B cell (primary cell): Measurements from ENCODE around the gene CMIP. TPM values are rescaled to one million over a fixed set of nuclear protein-coding genes. Genes with fewer than 3 reads are reported as not detected.
A peak's percentile ranks its signal among the peaks of the same experiment; 100 is the strongest.

Experiments
- ATAC-seq: fragments of 200-7000 bp; cut with Tn5 transposase; one replicate; pipeline ENCODE4 v1.10.0; 2021; ENCODE audit warnings: low read depth, mild to moderate bottlenecking, moderate number of reproducible peaks, moderate library complexity
- CTCF ChIA-PET: fragments of 350-600 bp; sonication (Branson Sonifier 250); formaldehyde crosslinking; loops from one replicate; lab custom pipeline; 2021; ENCODE audit warnings: antibody characterized with exemption, inconsistent platforms; lab: Charles Lee
- POLR2A ChIA-PET: fragments of 350-600 bp; sonication (Branson Sonifier 250); formaldehyde crosslinking; loops from one replicate; lab custom pipeline; 2021; ENCODE audit warnings: antibody characterized with exemption; lab: Charles Lee
- DNase-seq: peaks from one replicate; pipeline ENCODE4 v3.0.0; 2013
- H2AFZ ChIP-seq: 2 replicates; pipeline ENCODE4 v1.6.1; 2012; ENCODE audit warnings: mild to moderate bottlenecking, low read depth, low read length; ENCODE audit not compliant: insufficient read depth, poor library complexity, severe bottlenecking
- H3K27ac ChIP-seq, 2 donors: 1 replicate in 1 of 2; 2 replicates in 1 of 2; pipeline ENCODE4 v1.5.1; 2012 to 2013; ENCODE audit warnings: low read length in 2 of 2, mild to moderate bottlenecking in 2 of 2, moderate library complexity in 1 of 2
- H3K27me3 ChIP-seq, 4 experiments: fragments of 200-600 bp in 1 of 4; sonication (generic) in 1 of 4; replicated peaks in 1 of 4; 1 replicate in 2 of 4; 2 replicates in 2 of 4; pipeline versions ENCODE4 v1.6.1 to v1.7.0; 2013 to 2016; ENCODE audit warnings: low read length in 3 of 4, mild to moderate bottlenecking in 2 of 4, mixed read lengths in 1 of 4, moderate library complexity in 1 of 4; ENCODE audit not compliant: insufficient read depth in 4 of 4, control insufficient read depth in 3 of 4; ENCODE audit errors: control extremely low read depth in 1 of 4
- H3K36me3 ChIP-seq, 2 experiments: replicated peaks in 1 of 2; 1 replicate in 1 of 2; 2 replicates in 1 of 2; pipeline versions ENCODE4 v1.6.1 to v1.7.1; 2013; ENCODE audit warnings: low read length in 1 of 2; ENCODE audit not compliant: insufficient read depth in 2 of 2, control insufficient read depth in 1 of 2; ENCODE audit errors: control extremely low read depth in 1 of 2, extremely low read depth in 1 of 2
- H3K4me1 ChIP-seq, 2 donors: fragments of 200-600 bp in 1 of 2; sonication (generic) in 1 of 2; 1 replicate in 1 of 2; 2 replicates in 1 of 2; pipeline versions ENCODE4 v1.5.1 to v1.6.1; 2013 to 2017; ENCODE audit warnings: low read length in 2 of 2; ENCODE audit not compliant: control insufficient read depth in 2 of 2, insufficient read depth in 2 of 2
- H3K4me2 ChIP-seq: replicated peaks from 2 replicates; pipeline ENCODE3; 2012; ENCODE audit warnings: mild to moderate bottlenecking, low read depth, low read length; ENCODE audit not compliant: poor library complexity, severe bottlenecking
- H3K4me3 ChIP-seq, 5 experiments: fragments of 200-600 bp in 1 of 5; sonication (generic) in 1 of 5; 1 replicate in 3 of 5; 2 replicates in 2 of 5; pipeline versions ENCODE4 v1.5.1 to v1.7.0; 2011 to 2016; ENCODE audit warnings: low read length in 4 of 5, mild to moderate bottlenecking in 4 of 5, low read depth in 2 of 5, control low read depth in 1 of 5, moderate library complexity in 1 of 5; ENCODE audit not compliant: insufficient read depth in 1 of 5; ENCODE audit errors: control extremely low read depth in 1 of 5, extremely low read depth in 1 of 5
- H3K79me2 ChIP-seq: fragments of 200-600 bp; sonication (generic); one replicate; pipeline ENCODE4 v1.6.0; 2016; ENCODE audit warnings: low read length; ENCODE audit not compliant: control insufficient read depth, insufficient read depth
- H3K9ac ChIP-seq: fragments of 200-600 bp; sonication (generic); 2 replicates; pipeline ENCODE4 v1.6.1; 2017; ENCODE audit warnings: mild to moderate bottlenecking, low read length, moderate library complexity
- H3K9me3 ChIP-seq, 3 donors: one replicate each; pipeline versions ENCODE4 v1.6.1 to v1.7.1; 2013; ENCODE audit warnings: low read length in 2 of 3; ENCODE audit not compliant: control insufficient read depth in 2 of 3, insufficient read depth in 1 of 3; ENCODE audit errors: control extremely low read depth in 1 of 3
- H4K20me1 ChIP-seq: 2 replicates; pipeline ENCODE4 v1.6.0; 2012; ENCODE audit warnings: mild to moderate bottlenecking, low read length; ENCODE audit not compliant: insufficient read depth, control insufficient read depth, poor library complexity, severe bottlenecking
- H3K27ac Mint-ChIP-seq: one replicate; pipeline ENCODE4 v1.8.0; 2021; ENCODE audit warnings: mixed read lengths
- H3K27me3 Mint-ChIP-seq: one replicate; pipeline ENCODE4 v1.8.0; 2021; ENCODE audit warnings: mixed read lengths
- H3K4me1 Mint-ChIP-seq: one replicate; pipeline ENCODE4 v1.8.0; 2021; ENCODE audit warnings: mixed read lengths
- H3K4me3 Mint-ChIP-seq: one replicate; pipeline ENCODE4 v1.8.0; 2021; ENCODE audit warnings: mixed read lengths
- H3K9me3 Mint-ChIP-seq: one replicate; pipeline ENCODE4 v1.8.0; 2022; ENCODE audit warnings: mixed read lengths; ENCODE audit not compliant: insufficient read depth
- EZH2 ChIP-seq: IDR thresholded peaks from 2 replicates; pipeline ENCODE4 v1.6.1; 2012; ENCODE audit warnings: borderline replicate concordance, low read depth, mild to moderate bottlenecking, moderate library complexity, low read length; ENCODE audit not compliant: insufficient read depth, poor library complexity, severe bottlenecking
- WGBS: methylation state at CpG from one replicate; pipeline ENCODE4 v1.1.5; 2013; ENCODE audit warnings: missing lambda C conversion rate; ENCODE audit not compliant: insufficient coverage; 5-methylcytosine and 5-hydroxymethylcytosine counted together
- intact Hi-C: fragments of 100-400 bp; cut with micrococcal nuclease; formaldehyde crosslinking; loops from one replicate; pipeline ENCODE4 v1.10.0; 2022
- polyA plus RNA-seq: library from polyadenylated mRNA; depleted of rRNA; stranded (reverse); fragments of >200 nt; gene quantifications from 2 replicates; pipeline ENCODE4 v1.2.3, GENCODE V29; 2012
- total RNA-seq, 2 donors: library from RNA; stranded (reverse); fragments of 120-200 nt in 1 of 2; gene quantifications; 1 replicate in 1 of 2; 2 replicates in 1 of 2; pipeline versions ENCODE4 v1.2.3 to v1.2.4, GENCODE V29; 2013 to 2022
- TF ChIP-seq, protein P1 (sequence below): fragments of 200-600 bp; IDR thresholded peaks from one replicate; pipeline ENCODE4 v1.8.0; 2022; ENCODE audit warnings: antibody characterized with exemption, mild to moderate bottlenecking

The CMIP gene
- total and polyA plus RNA-seq, 2 donors (not counting 1 experiment from before 2014, with no cell fraction given): 27.1 to 155 TPM

- ATAC-seq: peak; percentile 0
- Histone ChIP-seq H3K4me1 (peaks cover 78 to 84% of the 10 kb centered on the region in 2 donors), H3K9ac (peak overlapping the region; percentile 43), H3K79me2 (peaks cover 100% of the 10 kb centered on the region), H4K20me1 (no peaks in the 10 kb centered on the region), H3K36me3 (peaks cover 0 to 3% of the 10 kb centered on the region in 2 experiments), H3K9me3 (peaks cover 0 to 9% (median 0%) of the 10 kb centered on the region in 3 donors), H2AFZ (peak overlapping the region; percentile 4), H3K27me3 (no peaks in the 10 kb centered on the region), H3K27ac (peak overlapping the region; percentile 92 to 95), H3K4me3 (peak overlapping the region in 3 of 5 experiments; percentile 16 to 53 (median 35)), H3K4me2 (peak overlapping the region; percentile 79)
- POLR2A ChIA-PET: interaction anchor here (1.1 to 2.9 kb wide), 6 partner anchors 11 to 35 kb away, joined by 3 to 21 read pairs (median 4); no protein-coding TSS in a partner anchor
- peak overlapping the region; percentile 87 for H3K4me3 Mint-ChIP-seq
- H3K27ac Mint-ChIP-seq: peak overlapping the region; percentile 91
- no peaks in the 10 kb centered on the region for H3K9me3 Mint-ChIP-seq
- TF ChIP-seq, protein P1, sequence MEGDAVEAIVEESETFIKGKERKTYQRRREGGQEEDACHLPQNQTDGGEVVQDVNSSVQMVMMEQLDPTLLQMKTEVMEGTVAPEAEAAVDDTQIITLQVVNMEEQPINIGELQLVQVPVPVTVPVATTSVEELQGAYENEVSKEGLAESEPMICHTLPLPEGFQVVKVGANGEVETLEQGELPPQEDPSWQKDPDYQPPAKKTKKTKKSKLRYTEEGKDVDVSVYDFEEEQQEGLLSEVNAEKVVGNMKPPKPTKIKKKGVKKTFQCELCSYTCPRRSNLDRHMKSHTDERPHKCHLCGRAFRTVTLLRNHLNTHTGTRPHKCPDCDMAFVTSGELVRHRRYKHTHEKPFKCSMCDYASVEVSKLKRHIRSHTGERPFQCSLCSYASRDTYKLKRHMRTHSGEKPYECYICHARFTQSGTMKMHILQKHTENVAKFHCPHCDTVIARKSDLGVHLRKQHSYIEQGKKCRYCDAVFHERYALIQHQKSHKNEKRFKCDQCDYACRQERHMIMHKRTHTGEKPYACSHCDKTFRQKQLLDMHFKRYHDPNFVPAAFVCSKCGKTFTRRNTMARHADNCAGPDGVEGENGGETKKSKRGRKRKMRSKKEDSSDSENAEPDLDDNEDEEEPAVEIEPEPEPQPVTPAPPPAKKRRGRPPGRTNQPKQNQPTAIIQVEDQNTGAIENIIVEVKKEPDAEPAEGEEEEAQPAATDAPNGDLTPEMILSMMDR: no peak
- no peak for TF ChIP-seq EZH2
- CTCF ChIA-PET: interaction anchor here (0.7 to 6.5 kb wide), 15 partner anchors 8 to 243 kb away, joined by 3 to 49 read pairs (median 5); partner anchors contain the start of gene CMIP
- H3K4me1 Mint-ChIP-seq: peaks cover 87% of the 10 kb centered on the region
- no peak for DNase-seq
- intact Hi-C loops: loop anchor here (1.0 to 10.0 kb wide), 5 partner anchors 10 to 684 kb away; no protein-coding TSS in a partner anchor
- H3K27me3 Mint-ChIP-seq: no peaks in the 10 kb centered on the region
- 79% methylated on average over 6 of the region's 9 CpGs for WGBS
These were observed 36.1 kb downstream of the CMIP start for GRCh38 chr16:81480606-81481206.
